Measurements from ENCODE around the gene TBX10.

TBX10 gene

GRCh38 chr11:67611704-67612587 is 27.6 kb downstream of the TBX10 start:
- no peaks in the 10 kb centered on the region for H3K36me3 ChIP-seq (ENCODE audit: control insufficient read depth, insufficient read depth, low read length)
- no peak overlapping the region for H3K4me2 ChIP-seq (ENCODE audit: low read length)
- peaks cover 8% of the 10 kb centered on the region for H3K4me1 ChIP-seq
- H3K27ac ChIP-seq: no peak overlapping the region
- H3K9me3 ChIP-seq (ENCODE audit: control insufficient read depth, low read length): no peaks in the 10 kb centered on the region
- H3K27me3 ChIP-seq (ENCODE audit: control insufficient read depth, insufficient read depth, low read length): no peaks in the 10 kb centered on the region
- H3K79me2 ChIP-seq: peaks cover 3% of the 10 kb centered on the region
- H3K9ac ChIP-seq: no peak overlapping the region
- TF ChIP-seq, protein P1, sequence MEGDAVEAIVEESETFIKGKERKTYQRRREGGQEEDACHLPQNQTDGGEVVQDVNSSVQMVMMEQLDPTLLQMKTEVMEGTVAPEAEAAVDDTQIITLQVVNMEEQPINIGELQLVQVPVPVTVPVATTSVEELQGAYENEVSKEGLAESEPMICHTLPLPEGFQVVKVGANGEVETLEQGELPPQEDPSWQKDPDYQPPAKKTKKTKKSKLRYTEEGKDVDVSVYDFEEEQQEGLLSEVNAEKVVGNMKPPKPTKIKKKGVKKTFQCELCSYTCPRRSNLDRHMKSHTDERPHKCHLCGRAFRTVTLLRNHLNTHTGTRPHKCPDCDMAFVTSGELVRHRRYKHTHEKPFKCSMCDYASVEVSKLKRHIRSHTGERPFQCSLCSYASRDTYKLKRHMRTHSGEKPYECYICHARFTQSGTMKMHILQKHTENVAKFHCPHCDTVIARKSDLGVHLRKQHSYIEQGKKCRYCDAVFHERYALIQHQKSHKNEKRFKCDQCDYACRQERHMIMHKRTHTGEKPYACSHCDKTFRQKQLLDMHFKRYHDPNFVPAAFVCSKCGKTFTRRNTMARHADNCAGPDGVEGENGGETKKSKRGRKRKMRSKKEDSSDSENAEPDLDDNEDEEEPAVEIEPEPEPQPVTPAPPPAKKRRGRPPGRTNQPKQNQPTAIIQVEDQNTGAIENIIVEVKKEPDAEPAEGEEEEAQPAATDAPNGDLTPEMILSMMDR (IDR thresholded peaks at IDR 0.05): no peak
- H3K4me3 ChIP-seq (ENCODE audit: low read depth, low read length): no peak overlapping the region
- H2AFZ ChIP-seq: no peak overlapping the region

DNA sequence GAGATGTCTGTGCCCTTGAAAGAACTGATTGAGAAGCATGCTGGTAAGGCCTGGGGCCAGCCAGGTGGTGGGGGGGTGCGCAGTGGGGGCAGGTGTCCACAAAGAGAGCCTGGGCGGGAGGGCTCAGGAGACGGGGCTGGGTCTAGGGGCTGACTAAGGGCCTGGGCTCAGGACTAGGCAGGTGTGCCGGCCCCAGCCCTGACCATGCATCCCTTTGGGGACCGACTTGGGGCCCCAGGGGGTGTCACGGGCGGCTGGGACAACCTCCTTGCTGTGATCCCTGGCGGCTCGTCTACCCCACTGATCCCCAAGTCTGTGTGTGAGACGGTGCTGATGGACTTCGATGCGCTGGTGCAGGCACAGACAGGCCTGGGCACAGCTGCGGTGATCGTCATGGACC is 28.4 kb downstream of the TBX10 start:
- H3K27ac ChIP-seq: no peak overlapping the region
- H3K4me1 ChIP-seq: peaks cover 8% of the 10 kb centered on the region
- no peaks in the 10 kb centered on the region for H3K27me3 ChIP-seq (ENCODE audit: control insufficient read depth, insufficient read depth, low read length)
- H3K9ac ChIP-seq: no peak overlapping the region
- no peak overlapping the region for H3K4me2 ChIP-seq (ENCODE audit: low read length)
- peaks cover 3% of the 10 kb centered on the region for H3K79me2 ChIP-seq
- H3K4me3 ChIP-seq (ENCODE audit: low read depth, low read length): no peak overlapping the region
- H3K9me3 ChIP-seq (ENCODE audit: control insufficient read depth, low read length): no peaks in the 10 kb centered on the region
- no peaks in the 10 kb centered on the region for H3K36me3 ChIP-seq (ENCODE audit: control insufficient read depth, insufficient read depth, low read length)
- TF ChIP-seq, protein P1 (IDR thresholded peaks at IDR 0.05): no peak
- no peak overlapping the region for H2AFZ ChIP-seq

GRCh38 chr11:67610302-67610868 is 29.2 kb downstream of the TBX10 start:
- Histone ChIP-seq H3K9me3 (ENCODE audit: control insufficient read depth, low read length) (no peaks in the 10 kb centered on the region), H3K36me3 (ENCODE audit: control insufficient read depth, insufficient read depth, low read length) (no peaks in the 10 kb centered on the region), H3K27ac (no peak overlapping the region), H2AFZ (no peak overlapping the region), H3K4me1 (peaks cover 8% of the 10 kb centered on the region), H3K4me2 (ENCODE audit: low read length) (peak overlapping the region; percentile 31), H3K4me3 (ENCODE audit: low read depth, low read length) (peak overlapping the region; percentile 22), H3K9ac (no peak overlapping the region), H3K79me2 (peaks cover 3% of the 10 kb centered on the region), H3K27me3 (ENCODE audit: control insufficient read depth, insufficient read depth, low read length) (no peaks in the 10 kb centered on the region)
- TF ChIP-seq, protein P1 (IDR thresholded peaks at IDR 0.05): no peak

GRCh38 chr11:67609316-67609715 is 30.2 kb downstream of the TBX10 start:
- H3K4me3 ChIP-seq (ENCODE audit: low read depth, low read length): no peak overlapping the region
- H3K4me2 ChIP-seq (ENCODE audit: low read length): peak overlapping the region; percentile 35
- peaks cover 3% of the 10 kb centered on the region for H3K79me2 ChIP-seq
- H3K9ac ChIP-seq: no peak overlapping the region
- H2AFZ ChIP-seq: no peak overlapping the region
- no peaks in the 10 kb centered on the region for H3K27me3 ChIP-seq (ENCODE audit: control insufficient read depth, insufficient read depth, low read length)
- H3K27ac ChIP-seq: peak overlapping the region; percentile 4
- TF ChIP-seq, protein P1 (IDR thresholded peaks at IDR 0.05): no peak
- H3K4me1 ChIP-seq: peaks cover 8% of the 10 kb centered on the region
- H3K9me3 ChIP-seq (ENCODE audit: control insufficient read depth, low read length): no peaks in the 10 kb centered on the region
- H3K36me3 ChIP-seq (ENCODE audit: control insufficient read depth, insufficient read depth, low read length): no peaks in the 10 kb centered on the region

Measured in parathyroid adenoma (tissue), 2 donors.